GM12875 (cell line): ENCODE results near the gene IL2RG.

Source experiments
- H3K4me3 ChIP-seq: one replicate; pipeline ENCODE4 v1.5.1; 2011; ENCODE audit warnings: low read depth, low read length, control low read depth
- CTCF ChIP-seq: IDR thresholded peaks from 2 replicates; pipeline ENCODE4 v1.5.1; 2011; ENCODE audit warnings: low read depth, mild to moderate bottlenecking, control low read depth, inconsistent platforms, low read length, moderate library complexity, borderline replicate concordance; ENCODE audit not compliant: insufficient read depth

The IL2RG gene

DNA sequence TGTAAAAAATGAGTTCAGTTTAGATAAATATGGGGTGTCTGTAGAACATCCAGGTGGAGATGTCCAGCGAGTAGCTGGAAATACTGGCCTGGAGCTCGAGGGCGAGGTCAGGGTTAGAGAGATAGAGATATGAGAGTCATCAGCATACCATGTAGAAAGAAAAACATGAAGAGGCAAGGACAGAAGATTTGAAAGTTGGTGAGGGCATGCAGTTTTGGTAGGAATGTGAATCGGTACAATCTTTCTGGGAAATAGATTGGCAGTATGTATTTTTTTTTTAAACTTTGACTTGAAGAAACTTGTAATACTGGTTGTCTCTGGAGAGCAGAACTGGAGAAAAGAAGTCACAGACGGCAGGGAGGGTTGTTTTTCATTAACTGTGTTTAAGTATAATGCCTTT, 40.8 kb downstream of the IL2RG start:
- TF ChIP-seq CTCF: no peak
- no peak overlapping the region for H3K4me3 ChIP-seq

GRCh38 chrX:71068044-71068918, 43.1 kb downstream of the IL2RG start, which contains the start of gene SNX12:
Gene SNX12, minus strand, starts transcription at chrX:71068334. Its CDS starts 28 bp downstream, at chrX:71068306.
- peak within 1 kb of the TSS; percentile 76 for H3K4me3 ChIP-seq
- no peak for TF ChIP-seq CTCF

DNA sequence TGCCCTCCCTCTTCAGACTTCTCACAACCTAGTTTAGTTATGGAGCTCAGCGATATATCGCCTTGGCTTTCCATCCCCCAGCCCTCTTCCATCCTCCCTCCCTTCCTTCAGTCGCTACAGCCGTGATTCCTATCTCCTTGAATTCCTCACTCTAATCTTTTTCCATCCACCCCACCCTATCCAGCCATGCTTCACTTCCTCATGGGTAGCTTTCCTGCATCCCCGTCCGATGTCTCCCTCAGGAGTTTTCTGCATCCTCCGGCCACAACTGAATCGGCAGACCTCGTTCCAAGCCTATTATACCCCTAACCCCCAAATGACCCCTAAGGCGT, 43.7 kb downstream of the IL2RG start:
- TF ChIP-seq CTCF: no peak
- peak overlapping the region; percentile 76 for H3K4me3 ChIP-seq

- peak overlapping the region; percentile 76 for H3K4me3 ChIP-seq
- TF ChIP-seq CTCF: no peak
These were observed 44.3 kb downstream of the IL2RG start for GRCh38 chrX:71067089-71067488.

- no peak overlapping the region for H3K4me3 ChIP-seq
These were observed 51.2 kb downstream of the IL2RG start for GRCh38 chrX:71060127-71060526.

GRCh38 chrX:71057848-71058530, 53.4 kb downstream of the IL2RG start:
- TF ChIP-seq CTCF: no peak
- no peak overlapping the region for H3K4me3 ChIP-seq

More at GRCh38 chrX:71060127-71060526, 51.2 kb downstream of the IL2RG start:
- TF ChIP-seq CTCF: no peak
